GM18868 (cell line): ENCODE results near the gene DNAJC8.

ENCODE experiments used
- ATAC-seq: cut with Tn5 transposase; IDR thresholded peaks from one replicate; pipeline ENCODE4 v1.9.1; 2021; ENCODE audit warnings: mild to moderate bottlenecking, moderate library complexity; ENCODE audit not compliant: unreplicated experiment

Gene DNAJC8

DNA sequence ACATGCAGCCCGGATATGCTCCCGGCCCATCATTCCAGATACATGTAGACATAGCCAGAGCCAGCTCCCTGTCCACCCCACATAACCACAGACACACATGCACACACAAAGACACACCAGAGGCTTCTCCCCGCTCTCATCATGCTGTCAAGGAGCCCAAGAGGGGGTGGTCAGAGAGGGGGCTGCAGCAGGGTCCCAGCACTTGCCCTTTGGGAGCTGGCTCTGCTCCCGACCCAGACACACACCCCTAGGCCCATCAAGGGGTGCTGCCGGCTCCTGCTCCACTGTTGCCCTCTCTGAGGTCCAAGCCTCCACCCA is 58.9 kb downstream of the DNAJC8 start:
- ATAC-seq = no peak

DNA sequence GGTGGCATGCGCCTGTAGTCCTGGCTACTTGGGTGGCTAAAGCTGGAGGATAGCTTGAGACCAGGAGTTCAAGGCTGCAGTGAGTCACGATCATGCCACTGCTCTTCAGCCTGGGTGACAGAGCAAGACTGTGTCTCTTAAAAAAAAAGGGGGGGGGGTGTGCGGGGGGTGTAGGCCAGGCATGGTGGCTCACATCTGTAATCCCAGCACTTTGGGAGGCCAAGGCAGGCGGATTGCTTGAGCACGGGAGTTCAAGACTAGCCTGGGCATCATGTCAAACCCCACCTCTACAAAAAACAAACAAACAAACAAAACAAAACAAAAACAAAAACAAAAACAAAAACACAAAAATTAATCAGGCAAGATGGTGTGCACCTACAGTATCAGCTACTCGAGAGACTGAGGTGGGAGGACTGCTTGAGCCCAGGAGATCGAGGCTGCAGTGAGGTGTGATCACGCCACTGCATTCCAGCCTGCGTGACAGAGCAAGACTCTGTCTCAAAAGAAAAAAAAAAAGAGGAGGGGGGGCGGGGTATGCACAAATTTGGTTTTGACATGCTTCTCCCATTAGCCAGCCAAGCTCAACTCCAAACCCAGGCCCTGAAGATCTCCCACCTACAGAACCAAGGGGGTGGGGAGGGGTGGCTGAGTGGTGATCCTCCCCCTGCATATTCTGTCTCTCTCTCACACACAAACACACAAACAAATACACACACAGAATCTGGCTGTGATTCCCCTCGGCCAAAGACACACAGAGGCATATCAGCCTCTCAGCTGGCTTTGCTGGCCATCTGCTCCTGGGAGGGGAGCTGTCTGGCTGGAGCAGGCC is 59.5 kb downstream of the DNAJC8 start:
- ATAC-seq = no peak

DNA sequence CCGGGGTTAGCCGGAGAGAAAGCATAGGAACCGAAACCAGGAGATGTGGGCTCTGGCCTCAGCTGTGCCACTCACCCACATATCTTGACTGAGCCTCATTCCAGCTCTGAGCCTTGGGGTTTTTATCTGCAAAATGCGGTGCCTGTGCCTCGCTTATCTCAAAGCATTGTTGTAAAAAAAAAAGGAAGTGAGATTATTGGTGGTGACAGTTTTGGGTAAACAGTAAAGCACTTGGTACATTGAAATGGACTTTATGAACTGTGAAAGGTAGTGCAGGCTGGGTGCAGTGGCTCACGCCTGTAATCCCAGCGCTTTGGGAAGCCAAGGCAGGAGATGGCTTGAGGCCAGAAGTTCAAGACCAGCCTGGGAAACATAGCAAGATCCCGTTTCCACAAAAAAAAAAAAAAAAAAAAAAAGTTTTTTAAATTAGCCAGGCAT is 60.1 kb downstream of the DNAJC8 start:
- ATAC-seq = peak; percentile 67

DNA sequence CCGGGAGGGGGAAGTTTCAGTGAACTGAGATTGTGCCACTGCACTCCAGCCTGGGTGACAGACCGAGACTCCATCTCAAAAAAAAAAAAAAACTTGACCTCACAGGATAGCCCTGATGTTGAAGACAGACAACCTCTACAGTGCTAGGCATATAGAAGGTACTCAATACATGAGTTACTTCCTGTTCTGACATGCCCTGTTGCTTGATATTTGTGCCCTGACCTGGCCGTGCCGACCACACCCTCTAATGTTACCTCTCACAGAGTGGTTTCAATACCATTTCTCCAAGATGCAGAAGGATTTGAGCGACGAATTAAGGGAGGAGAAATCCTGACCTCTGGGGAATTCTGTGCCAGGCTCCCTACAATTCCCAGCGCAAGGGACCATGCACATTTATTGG is 61.6 kb downstream of the DNAJC8 start:
- ATAC-seq = no peak

DNA sequence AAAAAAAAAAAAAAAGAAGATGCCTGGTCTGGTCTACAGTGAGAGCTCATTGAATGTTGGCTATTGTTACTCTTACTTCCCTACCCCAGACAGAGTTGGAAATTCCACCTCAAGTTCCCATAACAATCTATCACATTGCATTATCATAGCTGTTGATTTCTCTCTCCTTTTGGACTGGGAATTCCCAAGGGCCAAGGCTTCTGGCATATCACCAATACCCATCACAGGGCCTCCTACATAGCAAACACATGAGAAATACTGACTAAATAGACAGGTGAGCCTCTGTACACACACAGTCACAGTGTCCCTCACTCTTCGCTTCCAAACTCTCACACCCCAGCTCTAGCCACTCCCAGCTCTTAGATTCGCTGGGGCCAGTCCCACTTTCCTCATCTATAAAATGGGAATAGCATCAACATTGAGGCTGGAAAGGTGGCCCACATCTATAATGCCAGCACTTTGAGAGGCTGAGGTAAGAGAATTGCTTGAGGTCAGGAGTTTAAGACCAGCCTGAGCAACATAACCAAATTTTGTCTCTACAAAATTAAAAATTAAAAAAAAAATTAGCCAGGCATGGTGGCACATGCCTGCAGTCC is 62.7 kb downstream of the DNAJC8 start:
- ATAC-seq = no peak

DNA sequence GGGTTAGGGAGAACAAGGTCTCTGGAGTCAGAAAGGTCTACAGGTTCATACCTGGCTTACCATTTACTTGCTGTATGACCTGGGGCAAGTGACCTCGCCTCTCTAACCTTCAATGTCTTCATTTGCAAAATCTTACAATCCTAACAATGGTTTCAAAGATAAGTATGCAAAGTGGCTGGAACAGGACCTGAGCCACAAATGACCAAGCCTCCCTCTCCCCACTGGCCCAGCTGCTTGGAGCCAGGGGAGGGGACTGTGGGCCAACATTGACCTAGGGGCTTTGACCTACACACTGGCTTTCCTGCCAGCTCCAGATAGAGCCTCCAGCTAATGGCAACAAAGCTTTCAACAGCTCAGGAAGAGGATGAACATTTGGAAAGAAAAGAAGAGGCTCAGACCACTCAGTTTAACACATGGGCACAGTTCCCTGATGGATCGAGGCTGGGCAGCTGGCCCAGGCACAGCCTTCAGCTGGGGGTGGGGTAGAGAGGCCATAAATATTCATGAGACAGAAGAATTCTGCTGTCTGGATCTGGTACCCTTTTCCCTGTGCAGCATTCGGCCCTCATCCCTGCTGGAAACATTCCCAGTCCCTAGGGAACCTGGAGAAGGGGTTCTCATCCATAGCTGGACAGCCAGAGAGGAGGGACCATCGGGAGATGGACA is 69.2 kb downstream of the DNAJC8 start:
- no peak for ATAC-seq

DNA sequence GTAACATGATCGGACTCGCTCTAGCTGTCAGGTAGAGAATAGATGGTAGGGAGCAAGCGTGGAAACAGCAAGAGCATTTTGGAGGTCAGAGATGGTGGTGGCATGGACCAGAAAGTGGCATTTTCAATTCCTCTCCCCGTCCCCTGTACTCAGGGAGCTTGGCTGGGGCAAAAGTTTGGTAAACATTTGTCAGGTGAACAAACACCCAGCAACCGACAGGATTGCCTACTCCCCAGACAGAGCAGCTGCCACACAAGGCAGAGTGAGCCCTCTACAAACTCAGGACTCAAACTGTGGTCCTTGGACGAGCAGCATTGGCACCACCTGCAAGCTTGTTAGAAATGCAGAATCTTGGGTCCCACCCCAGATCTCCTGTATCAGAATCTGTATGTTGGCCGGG is 70.7 kb downstream of the DNAJC8 start:
- no peak for ATAC-seq

DNA sequence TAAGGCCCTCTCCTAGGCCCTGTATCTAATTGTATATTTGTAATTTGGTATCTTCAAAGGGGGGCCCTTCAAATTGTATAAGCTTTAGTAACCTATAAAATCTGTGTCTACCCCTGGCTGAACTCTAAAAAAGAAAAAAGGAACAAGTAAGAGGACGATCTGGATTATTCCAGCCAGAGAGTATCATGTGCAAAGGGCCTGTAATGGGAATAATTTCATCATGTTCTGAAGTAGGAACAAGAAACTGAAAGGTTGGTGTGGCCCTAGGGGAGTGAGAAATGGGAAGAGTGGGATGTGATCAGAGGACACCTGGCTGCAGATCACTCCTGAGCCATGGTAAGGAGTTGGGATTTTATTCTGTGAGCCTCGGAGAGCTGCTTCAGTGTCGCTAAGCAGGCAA is 71.1 kb downstream of the DNAJC8 start:
- ATAC-seq = no peak

DNA sequence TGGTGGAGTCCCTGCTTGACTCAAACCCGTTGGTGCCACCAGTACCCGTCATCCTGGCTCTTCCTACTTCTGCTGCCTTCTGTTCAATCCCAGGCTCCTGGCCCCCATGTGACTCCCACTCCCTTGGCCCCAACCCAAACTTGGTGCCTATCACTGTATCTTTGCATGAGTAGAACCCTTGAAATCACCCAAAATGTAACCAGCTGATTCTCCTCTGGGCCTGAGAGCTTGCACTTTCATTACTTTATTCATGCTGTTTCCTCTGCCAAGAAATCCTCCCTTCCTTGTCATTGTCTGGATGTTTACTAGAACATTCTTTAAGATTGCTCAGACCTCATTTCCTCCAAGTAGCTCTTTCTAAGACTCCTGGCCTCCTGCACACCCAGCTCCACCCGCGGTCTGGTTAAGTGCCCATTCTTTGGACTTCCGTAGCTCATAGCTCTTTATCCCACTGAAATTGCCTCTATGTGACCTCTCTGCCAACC is 72.0 kb downstream of the DNAJC8 start:
- ATAC-seq = no peak

DNA sequence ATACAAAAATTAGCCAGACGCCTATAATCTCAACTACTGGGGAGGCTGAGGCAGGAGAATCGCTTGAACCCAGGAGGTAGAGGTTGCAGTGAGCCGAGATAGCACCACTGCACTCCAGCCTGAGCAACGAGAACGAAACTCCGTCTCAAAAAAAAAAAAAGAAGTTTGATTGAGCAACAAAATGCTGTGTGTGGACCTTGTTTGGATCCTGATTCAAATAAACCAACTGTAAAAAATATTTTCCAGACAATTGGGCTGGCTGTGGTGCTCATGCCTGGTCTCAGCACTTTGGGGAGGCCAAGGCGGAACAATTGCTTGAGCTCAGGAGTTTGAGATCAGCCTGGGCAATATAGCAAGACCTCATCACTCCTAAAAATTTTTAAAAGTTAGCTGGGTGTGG is 73.1 kb downstream of the DNAJC8 start:
- no peak for ATAC-seq

DNA sequence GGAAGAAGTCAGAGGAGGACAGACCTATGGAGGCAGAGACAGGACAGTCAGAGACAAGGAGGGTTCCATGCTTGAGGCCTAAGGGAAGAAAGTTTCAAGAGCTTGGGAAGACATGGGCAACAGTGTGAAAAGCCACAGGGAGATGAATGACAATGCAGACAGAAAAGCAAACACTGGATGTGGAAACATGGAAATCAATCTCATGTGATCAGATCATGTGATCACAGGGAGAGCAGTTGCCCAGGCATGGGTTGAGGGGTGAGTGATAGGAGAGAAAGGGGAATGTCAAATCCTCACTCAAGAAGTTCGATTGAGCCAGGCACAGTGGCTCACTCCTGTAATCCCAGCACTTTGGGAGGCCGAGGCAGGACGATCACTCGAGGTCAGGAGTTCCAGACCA is 73.6 kb downstream of the DNAJC8 start:
- no peak for ATAC-seq

DNA sequence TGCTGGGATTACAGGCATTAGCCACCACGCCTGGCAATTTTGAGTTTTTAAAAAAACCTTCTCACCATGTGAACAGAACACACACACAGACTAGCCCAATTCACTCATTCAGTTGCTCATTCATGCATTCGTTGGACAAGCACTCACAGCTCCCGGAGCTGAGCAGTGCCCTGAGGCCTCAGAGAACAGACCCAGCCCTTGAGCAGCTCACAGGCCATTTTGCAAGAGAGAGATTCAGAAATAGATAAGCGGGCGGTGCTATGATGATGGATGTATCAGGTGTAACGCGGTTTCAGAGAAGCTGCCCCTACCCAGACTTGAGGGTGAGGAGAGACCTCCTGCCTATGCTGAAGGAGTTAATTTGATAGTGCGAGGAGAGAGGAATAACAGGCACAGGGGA is 74.9 kb downstream of the DNAJC8 start:
- ATAC-seq = no peak

DNA sequence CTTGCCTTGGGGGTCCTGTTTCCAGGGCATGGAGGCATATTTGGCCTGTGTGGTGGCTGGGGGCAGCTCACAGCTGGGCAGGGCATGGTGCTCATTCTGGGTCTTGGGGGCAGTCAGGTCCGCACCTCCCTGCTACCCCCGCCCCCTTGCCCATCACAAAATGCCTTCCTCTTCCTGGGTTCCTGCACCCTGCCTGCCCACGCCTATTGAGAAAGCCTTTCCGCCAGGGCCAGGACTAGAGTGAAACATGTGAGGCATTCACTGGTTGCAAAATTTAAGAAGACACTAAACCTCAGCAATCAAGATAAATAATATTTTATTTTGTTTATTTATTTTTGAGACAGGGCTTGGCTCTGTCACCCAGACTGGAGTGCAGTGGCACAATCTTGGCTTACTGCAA is 76.0 kb downstream of the DNAJC8 start:
- no peak for ATAC-seq

DNA sequence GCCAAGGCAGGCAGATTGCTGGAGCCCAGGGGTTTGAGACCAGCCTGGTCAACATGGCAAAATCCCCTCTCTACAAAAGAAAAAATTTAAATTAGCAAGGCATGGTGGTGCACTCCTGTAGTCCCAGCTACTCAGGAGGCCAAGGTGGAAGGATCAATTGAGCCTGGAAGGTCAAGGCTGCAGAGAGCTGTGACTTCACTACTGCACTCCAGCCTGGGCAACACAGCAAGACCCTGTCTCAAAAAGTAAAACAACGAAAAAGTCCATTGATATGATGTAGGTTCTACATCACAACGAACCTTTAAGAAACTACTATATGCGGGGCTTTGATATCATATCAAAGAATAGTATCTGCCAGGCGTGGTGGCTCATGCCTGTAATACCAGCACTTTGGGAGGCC is 77.2 kb downstream of the DNAJC8 start:
- ATAC-seq = no peak

DNA sequence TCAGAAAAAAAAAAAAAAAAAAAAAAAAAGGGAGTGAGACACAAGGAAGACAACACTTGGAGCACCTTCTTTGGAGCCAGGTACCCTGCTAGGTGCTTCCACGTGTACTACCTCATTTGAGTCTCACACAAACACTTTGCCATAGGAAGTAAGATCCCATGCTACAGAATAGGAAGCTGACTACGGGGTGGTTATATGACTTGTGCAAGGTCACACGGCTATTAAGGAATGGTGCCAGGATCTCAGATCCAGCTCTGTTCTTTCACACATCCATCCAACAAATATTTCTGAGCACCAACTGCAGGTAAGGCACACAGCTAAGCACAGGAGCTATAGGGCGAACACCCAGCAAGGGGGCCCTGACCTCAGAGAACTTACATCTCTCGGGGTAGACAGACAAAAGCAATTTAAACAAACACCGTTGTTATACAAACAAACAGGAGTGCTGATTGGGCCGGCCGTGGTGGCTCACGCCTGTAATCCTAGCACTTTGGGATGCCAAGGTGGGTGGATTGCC is 78.7 kb downstream of the DNAJC8 start:
- ATAC-seq = no peak
